K562 (cell line): ENCODE data around the gene ARAP1. TPM values are rescaled to one million over a fixed set of nuclear protein-coding genes. Genes with fewer than 3 reads are reported as not detected.

Experiments used
- ADNP ChIP-seq: fragments of 200-800 bp; sonication (Bioruptor generic); IDR thresholded peaks from 2 replicates; pipeline ENCODE4 v1.6.1; 2016; ENCODE audit warnings: missing genetic modification characterization, missing compliant biosample characterization
- CEBPB ChIP-seq: fragments of 450-650 bp; IDR thresholded peaks from 2 replicates; pipeline ENCODE4 v1.6.1; 2016; ENCODE audit warnings: missing genetic modification characterization, missing compliant biosample characterization
- DMBX1 ChIP-seq: fragments of 250-450 bp; sonication (Bioruptor Pico); IDR thresholded peaks from 2 replicates; pipeline ENCODE4 v1.8.0; 2022; ENCODE audit warnings: inconsistent platforms, mild to moderate bottlenecking, moderate library complexity, borderline replicate concordance
- ETS2 ChIP-seq: IDR thresholded peaks from 2 replicates; pipeline ENCODE4 v1.6.1; 2016; ENCODE audit warnings: borderline replicate concordance, missing genetic modification characterization, mild to moderate bottlenecking, moderate library complexity, missing compliant biosample characterization; ENCODE audit not compliant: poor library complexity, severe bottlenecking
- FOSL1 ChIP-seq: fragments of 200-800 bp; sonication (Bioruptor generic); conservative IDR thresholded peaks from 2 replicates; pipeline ENCODE4 v1.6.1; 2016; ENCODE audit warnings: missing genetic modification characterization, missing compliant biosample characterization
- GTF2A2 ChIP-seq: IDR thresholded peaks from 2 replicates; pipeline ENCODE4 v1.6.1; 2016; ENCODE audit warnings: mild to moderate bottlenecking, missing genetic modification characterization, missing compliant biosample characterization
- JUN ChIP-seq, 2 experiments: sonication (generic) in 1 of 2; formaldehyde crosslinking in 1 of 2; IDR thresholded peaks; 2 replicates each; pipeline versions ENCODE4 v1.6.1 to v1.8.0; 2012 to 2022; ENCODE audit warnings: borderline replicate concordance in 2 of 2, mild to moderate bottlenecking in 2 of 2, improper control_type of control experiment in 1 of 2, low read depth in 1 of 2, low read length in 1 of 2, missing genetic modification reagents in 1 of 2
- JUND ChIP-seq, 2 experiments: IDR thresholded peaks; 2 replicates in 1 of 2; 3 replicates in 1 of 2; pipeline ENCODE4 v1.6.1; 2011; ENCODE audit warnings: borderline replicate concordance in 2 of 2, low read depth in 2 of 2, low read length in 2 of 2, improper control_type of control experiment in 1 of 2, missing biosample characterization in 1 of 2, missing genetic modification characterization in 1 of 2, missing genetic modification reagents in 1 of 2
- KLF6 ChIP-seq: fragments of 250-450 bp; sonication (Bioruptor Pico); IDR thresholded peaks from 2 replicates; pipeline ENCODE4 v1.4.0; 2020; ENCODE audit warnings: mild to moderate bottlenecking, moderate library complexity, borderline replicate concordance
- MCM2 ChIP-seq: fragments of 450-650 bp; IDR thresholded peaks from 2 replicates; pipeline ENCODE4 v1.6.1; 2017; ENCODE audit warnings: low read depth, mild to moderate bottlenecking
- MED1 ChIP-seq: sonication (generic); formaldehyde crosslinking; IDR thresholded peaks from 2 replicates; pipeline ENCODE4 v1.8.1; 2023; ENCODE audit warnings: missing genetic modification reagents, borderline replicate concordance
- ZNF561 ChIP-seq: fragments of 450-650 bp; formaldehyde crosslinking; conservative IDR thresholded peaks from 2 replicates; pipeline ENCODE4 v1.4.0; 2020; ENCODE audit warnings: mild to moderate bottlenecking, moderate library complexity
- ZNF589 ChIP-seq: fragments of 200-800 bp; sonication (Bioruptor generic); IDR thresholded peaks from 2 replicates; pipeline ENCODE4 v1.6.1; 2016; ENCODE audit warnings: low read depth, missing genetic modification characterization, missing compliant biosample characterization
- polyA plus RNA-seq, 8 experiments: library from polyadenylated mRNA; depleted of rRNA in 4 of 8; stranded (reverse) in 5 of 8; unstranded in 3 of 8; fragments of >200 nt; fragmentation: Nextera tagmentation in 2 of 8; fragmentation: Illumina TruSeq in 1 of 8; extraction: Ambion mirVana in 2 of 8; extraction: Trizol in 1 of 8; gene quantifications; 2 replicates each; pipeline versions ENCODE4 v1.2.1 to v1.2.3, GENCODE V29; 2011 to 2014; ENCODE audit warnings: inconsistent platforms in 1 of 8, missing spikeins in 1 of 8
- total RNA-seq, 7 experiments: library from RNA; depleted of rRNA in 6 of 7; stranded (reverse); fragments of >200 nt in 6 of 7; fragmentation: Illumina TruSeq in 2 of 7; extraction: Trizol in 2 of 7; gene quantifications; 2 replicates each; pipeline versions ENCODE4 v1.2.1 to v1.2.3, GENCODE V29; 2011 to 2021; ENCODE audit warnings: low replicate concordance in 1 of 7
- TF ChIP-seq, protein P1 (sequence below), 2 experiments: fragments of 450-650 bp; formaldehyde crosslinking in 1 of 2; IDR thresholded peaks; 2 replicates each; pipeline versions ENCODE4 v1.4.0 to v1.6.1; 2014 to 2020; ENCODE audit warnings: mild to moderate bottlenecking in 2 of 2, borderline replicate concordance in 1 of 2, low read depth in 1 of 2
- TF ChIP-seq, protein P2 (sequence below): fragments of 450-650 bp; formaldehyde crosslinking; IDR thresholded peaks from 2 replicates; pipeline ENCODE4 v1.4.0; 2022; ENCODE audit warnings: mild to moderate bottlenecking, moderate library complexity
- TF ChIP-seq, protein P3 (sequence below): sonication (generic); formaldehyde crosslinking; IDR thresholded peaks from 2 replicates; pipeline ENCODE4 v1.8.0; 2022; ENCODE audit warnings: mild to moderate bottlenecking, missing genetic modification reagents

ARAP1 gene
- total and polyA plus RNA-seq, 9 of the 15 experiments (the other 6 are each of a cell fraction or from before 2014, with no cell fraction given) = 0.23 to 67.0 (median 24.6) TPM

DNA sequence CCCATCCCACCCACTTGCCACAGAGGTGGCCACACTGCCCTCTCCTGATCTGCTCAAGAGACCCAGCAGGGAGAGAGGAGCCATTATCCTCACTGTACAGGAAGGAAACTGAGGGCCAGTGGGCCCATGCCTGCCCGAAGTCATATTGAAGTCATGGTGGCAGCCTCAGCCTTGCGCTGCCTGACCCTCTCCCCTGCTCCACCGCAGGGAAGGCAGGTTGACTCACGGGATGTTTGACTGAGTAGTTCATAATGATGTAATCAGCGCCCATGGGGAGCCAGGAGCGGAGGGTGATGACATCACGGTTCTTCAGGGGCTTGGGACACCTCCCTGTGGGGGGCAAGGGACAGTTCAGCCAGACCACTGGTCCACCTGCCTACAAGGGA lies 6.1 kb upstream of the ARAP1 start (continued):
- TF ChIP-seq, protein P1, sequence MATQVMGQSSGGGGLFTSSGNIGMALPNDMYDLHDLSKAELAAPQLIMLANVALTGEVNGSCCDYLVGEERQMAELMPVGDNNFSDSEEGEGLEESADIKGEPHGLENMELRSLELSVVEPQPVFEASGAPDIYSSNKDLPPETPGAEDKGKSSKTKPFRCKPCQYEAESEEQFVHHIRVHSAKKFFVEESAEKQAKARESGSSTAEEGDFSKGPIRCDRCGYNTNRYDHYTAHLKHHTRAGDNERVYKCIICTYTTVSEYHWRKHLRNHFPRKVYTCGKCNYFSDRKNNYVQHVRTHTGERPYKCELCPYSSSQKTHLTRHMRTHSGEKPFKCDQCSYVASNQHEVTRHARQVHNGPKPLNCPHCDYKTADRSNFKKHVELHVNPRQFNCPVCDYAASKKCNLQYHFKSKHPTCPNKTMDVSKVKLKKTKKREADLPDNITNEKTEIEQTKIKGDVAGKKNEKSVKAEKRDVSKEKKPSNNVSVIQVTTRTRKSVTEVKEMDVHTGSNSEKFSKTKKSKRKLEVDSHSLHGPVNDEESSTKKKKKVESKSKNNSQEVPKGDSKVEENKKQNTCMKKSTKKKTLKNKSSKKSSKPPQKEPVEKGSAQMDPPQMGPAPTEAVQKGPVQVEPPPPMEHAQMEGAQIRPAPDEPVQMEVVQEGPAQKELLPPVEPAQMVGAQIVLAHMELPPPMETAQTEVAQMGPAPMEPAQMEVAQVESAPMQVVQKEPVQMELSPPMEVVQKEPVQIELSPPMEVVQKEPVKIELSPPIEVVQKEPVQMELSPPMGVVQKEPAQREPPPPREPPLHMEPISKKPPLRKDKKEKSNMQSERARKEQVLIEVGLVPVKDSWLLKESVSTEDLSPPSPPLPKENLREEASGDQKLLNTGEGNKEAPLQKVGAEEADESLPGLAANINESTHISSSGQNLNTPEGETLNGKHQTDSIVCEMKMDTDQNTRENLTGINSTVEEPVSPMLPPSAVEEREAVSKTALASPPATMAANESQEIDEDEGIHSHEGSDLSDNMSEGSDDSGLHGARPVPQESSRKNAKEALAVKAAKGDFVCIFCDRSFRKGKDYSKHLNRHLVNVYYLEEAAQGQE (IDR thresholded peaks at IDR 0.05; ENCODE audit: borderline replicate concordance) = no peak
- TF ChIP-seq, protein P1 (CRISPR knock-in tag; IDR thresholded peaks at IDR 0.05; ENCODE audit: low read depth) = no peak
- TF ChIP-seq DMBX1 (CRISPR knock-in tag) = 0 out of 2 replicates have a peak, but pooled peaks have one; percentile 57
- no peak for TF ChIP-seq ADNP (tag)
- TF ChIP-seq JUND (IDR thresholded peaks at IDR 0.05; ENCODE audit: borderline replicate concordance, low read depth, low read length) = peak; percentile 76
- TF ChIP-seq JUND (tag; IDR thresholded peaks at IDR 0.05; ENCODE audit: borderline replicate concordance, low read depth, low read length) = peak; percentile 48; the same call in 1 of the 3 replicates
- TF ChIP-seq, protein P2, sequence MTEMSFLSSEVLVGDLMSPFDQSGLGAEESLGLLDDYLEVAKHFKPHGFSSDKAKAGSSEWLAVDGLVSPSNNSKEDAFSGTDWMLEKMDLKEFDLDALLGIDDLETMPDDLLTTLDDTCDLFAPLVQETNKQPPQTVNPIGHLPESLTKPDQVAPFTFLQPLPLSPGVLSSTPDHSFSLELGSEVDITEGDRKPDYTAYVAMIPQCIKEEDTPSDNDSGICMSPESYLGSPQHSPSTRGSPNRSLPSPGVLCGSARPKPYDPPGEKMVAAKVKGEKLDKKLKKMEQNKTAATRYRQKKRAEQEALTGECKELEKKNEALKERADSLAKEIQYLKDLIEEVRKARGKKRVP (CRISPR knock-in tag) = no peak
- TF ChIP-seq FOSL1 = peak; percentile 74; the same call in 1 of the 2 replicates
- TF ChIP-seq, protein P3, sequence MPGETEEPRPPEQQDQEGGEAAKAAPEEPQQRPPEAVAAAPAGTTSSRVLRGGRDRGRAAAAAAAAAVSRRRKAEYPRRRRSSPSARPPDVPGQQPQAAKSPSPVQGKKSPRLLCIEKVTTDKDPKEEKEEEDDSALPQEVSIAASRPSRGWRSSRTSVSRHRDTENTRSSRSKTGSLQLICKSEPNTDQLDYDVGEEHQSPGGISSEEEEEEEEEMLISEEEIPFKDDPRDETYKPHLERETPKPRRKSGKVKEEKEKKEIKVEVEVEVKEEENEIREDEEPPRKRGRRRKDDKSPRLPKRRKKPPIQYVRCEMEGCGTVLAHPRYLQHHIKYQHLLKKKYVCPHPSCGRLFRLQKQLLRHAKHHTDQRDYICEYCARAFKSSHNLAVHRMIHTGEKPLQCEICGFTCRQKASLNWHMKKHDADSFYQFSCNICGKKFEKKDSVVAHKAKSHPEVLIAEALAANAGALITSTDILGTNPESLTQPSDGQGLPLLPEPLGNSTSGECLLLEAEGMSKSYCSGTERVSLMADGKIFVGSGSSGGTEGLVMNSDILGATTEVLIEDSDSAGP = no peak
- no peak for TF ChIP-seq GTF2A2 (tag)
- TF ChIP-seq JUN (IDR thresholded peaks at IDR 0.05; ENCODE audit: borderline replicate concordance, low read depth, low read length) = peak; percentile 66; the same call in 1 of the 2 replicates
- TF ChIP-seq JUN (CRISPR knock-in tag; IDR thresholded peaks at IDR 0.05; ENCODE audit: borderline replicate concordance) = no peak
- peak; percentile 45; the same call in 1 of the 2 replicates for TF ChIP-seq CEBPB (tag)
- TF ChIP-seq ETS2 (tag) = no peak
- TF ChIP-seq MED1 (CRISPR knock-in tag) = no peak
- no peak for TF ChIP-seq MCM2
- no peak for TF ChIP-seq ZNF561 (CRISPR knock-in tag)
- TF ChIP-seq KLF6 (CRISPR knock-in tag) = no peak
- peak; percentile 83 for TF ChIP-seq ZNF589 (CRISPR knock-in tag)
